ENCODE measurements around the gene FOXO3. TPM values are rescaled to one million over a fixed set of nuclear protein-coding genes. Genes with fewer than 3 reads are reported as not detected.

The FOXO3 gene
- total and polyA plus RNA-seq, 2 of the 13 experiments (the other 11 are each of a cell fraction or from before 2014, with no cell fraction given) = 16.0 to 22.5 TPM

GRCh38 chr6:108562503-108562993 is 1.8 kb downstream of the FOXO3 start (continued):
- peak; percentile 60; the same call in 1 of the 2 replicates for TF ChIP-seq PATZ1 (CRISPR knock-in tag; IDR thresholded peaks at IDR 0.05)
- TF ChIP-seq LCORL (IDR thresholded peaks at IDR 0.05) = no peak
- TF ChIP-seq LCORL (CRISPR knock-in tag; IDR thresholded peaks at IDR 0.05) = 0 out of 2 replicates have a peak, but pooled peaks have one; percentile 51
- no peak for TF ChIP-seq ZNF383 (CRISPR knock-in tag; IDR thresholded peaks at IDR 0.05; ENCODE audit: borderline replicate concordance)
- TF ChIP-seq MNT (IDR thresholded peaks at IDR 0.05) = peak; percentile 20; the same call in 1 of the 2 replicates
- TF ChIP-seq ZNF275 (CRISPR knock-in tag; IDR thresholded peaks at IDR 0.05; ENCODE audit: borderline replicate concordance) = no peak
- TF ChIP-seq SOX6 (IDR thresholded peaks at IDR 0.05) = no peak
- TF ChIP-seq SOX6 (CRISPR knock-in tag; IDR thresholded peaks at IDR 0.05) = no peak; the same call in none of the 2 replicates
- TF ChIP-seq NFIC (IDR thresholded peaks at IDR 0.05; ENCODE audit: low read length) = no peak
- TF ChIP-seq TFAP4 (IDR thresholded peaks at IDR 0.05; ENCODE audit: borderline replicate concordance, low read depth) = peak; percentile 58; the same call in 1 of the 2 replicates
- no peak for TF ChIP-seq NCOA5 (CRISPR knock-in tag; IDR thresholded peaks at IDR 0.05)
- TF ChIP-seq SIN3A (IDR thresholded peaks at IDR 0.05; ENCODE audit: borderline replicate concordance, low read depth, low read length) = peak; percentile 63; the same call in 1 of the 2 replicates
- peak; percentile 62; the same call in 1 of the 2 replicates for TF ChIP-seq SOX5 (CRISPR knock-in tag; IDR thresholded peaks at IDR 0.05; ENCODE audit: borderline replicate concordance)
- TF ChIP-seq MYC (CRISPR knock-in tag; IDR thresholded peaks at IDR 0.05; ENCODE audit: borderline replicate concordance) = peak; percentile 69; the same call in 1 of the 2 replicates
- peak; percentile 68; the same call in 1 of the 2 replicates for TF ChIP-seq ZNF614 (CRISPR knock-in tag; IDR thresholded peaks at IDR 0.05; ENCODE audit: borderline replicate concordance)
- TF ChIP-seq HNF4G (IDR thresholded peaks at IDR 0.05; ENCODE audit: borderline replicate concordance, low read depth, low read length) = peak; percentile 4; the same call in 1 of the 2 replicates
- TF ChIP-seq HNF4G (CRISPR knock-in tag; IDR thresholded peaks at IDR 0.05; ENCODE audit: borderline replicate concordance, low read depth) = no peak
- TF ChIP-seq ZKSCAN8 (CRISPR knock-in tag; IDR thresholded peaks at IDR 0.05; ENCODE audit: borderline replicate concordance) = no peak
- TF ChIP-seq ZNF329 (CRISPR knock-in tag; IDR thresholded peaks at IDR 0.05; ENCODE audit: low read depth) = 0 out of 2 replicates have a peak, but pooled peaks have one; percentile 56
- 0 out of 2 replicates have a peak, but pooled peaks have one; percentile 49 for TF ChIP-seq ZBED4 (CRISPR knock-in tag; IDR thresholded peaks at IDR 0.05; ENCODE audit: borderline replicate concordance)
